Endometrial microvascular endothelial cells (primary cell): ENCODE measurements around the gene TECPR2. TPM values are rescaled to one million over a fixed set of nuclear protein-coding genes. Genes with fewer than 3 reads are reported as not detected.

Experiments used
- in situ Hi-C: cut with HindIII; loops from 2 replicates; pipeline ENCODE4 v1.10.0; 2017; ENCODE audit warnings: low sequenced_read_pairs, low pct_unique_long_range_greater_than_20kb; ENCODE audit errors: inconsistent ontology term
- total RNA-seq: library from RNA; depleted of rRNA; stranded (reverse); fragments of >200 nt; gene quantifications from one replicate; pipeline ENCODE4 v1.2.3, GENCODE V29; 2015; ENCODE audit errors: inconsistent ontology term

The TECPR2 gene
- total RNA-seq, 1 donor from 2014 or later, result 8.9 TPM

- in situ Hi-C loops, result no loop called here
Measured at GRCh38 chr14:102481791-102482238, 119.1 kb downstream of the TECPR2 start.

- in situ Hi-C loops, result no loop called here
Measured at GRCh38 chr14:102484316-102484715, 121.6 kb downstream of the TECPR2 start.

GRCh38 chr14:102485693-102486512 lies 123.2 kb downstream of the TECPR2 start:
- in situ Hi-C loops, result no loop called here

- in situ Hi-C loops, result no loop called here
Measured at GRCh38 chr14:102486513-102487203, 123.9 kb downstream of the TECPR2 start.

- in situ Hi-C loops, result no loop called here
Measured at GRCh38 chr14:102487204-102487577, 124.5 kb downstream of the TECPR2 start.

- in situ Hi-C loops, result no loop called here
Measured at GRCh38 chr14:102490456-102490855, 127.7 kb downstream of the TECPR2 start.

- in situ Hi-C loops, result no loop called here
Measured at GRCh38 chr14:102491366-102491765, 128.6 kb downstream of the TECPR2 start.

GRCh38 chr14:102491786-102492530 lies 129.2 kb downstream of the TECPR2 start:
- in situ Hi-C loops, result no loop called here

GRCh38 chr14:102492531-102492910 lies 129.8 kb downstream of the TECPR2 start:
- in situ Hi-C loops, result no loop called here

GRCh38 chr14:102493096-102493495 lies 130.4 kb downstream of the TECPR2 start:
- in situ Hi-C loops, result no loop called here

- in situ Hi-C loops, result no loop called here
Measured at GRCh38 chr14:102493585-102493984, 130.8 kb downstream of the TECPR2 start.

GRCh38 chr14:102495491-102496330 lies 133.0 kb downstream of the TECPR2 start:
- in situ Hi-C loops, result no loop called here

GRCh38 chr14:102496331-102496691 lies 133.6 kb downstream of the TECPR2 start:
- in situ Hi-C loops, result no loop called here

GRCh38 chr14:102496958-102497744 lies 134.4 kb downstream of the TECPR2 start:
- in situ Hi-C loops, result no loop called here

- in situ Hi-C loops, result no loop called here
Measured at GRCh38 chr14:102497998-102498677, 135.4 kb downstream of the TECPR2 start.

GRCh38 chr14:102498678-102499265 lies 136.0 kb downstream of the TECPR2 start:
- in situ Hi-C loops, result no loop called here
